Thoracic aorta (tissue), 2 donors: ENCODE results near the gene CAP2. TPM values are rescaled to one million over a fixed set of nuclear protein-coding genes. Genes with fewer than 3 reads are reported as not detected.

Experiments
- ATAC-seq: fragments of 150-250 bp; one replicate; pipeline ENCODE4 v1.8.0; 2017; ENCODE audit warnings: low read depth; ENCODE audit not compliant: insufficient number of reproducible peaks, low FRiP score
- DNase-seq: peaks from one replicate; pipeline ENCODE4 v3.0.0-alpha.2; 2020; ENCODE audit warnings: low spot score
- H3K27ac ChIP-seq, 2 donors: fragments of 200-600 bp; sonication (generic); 1 replicate in 1 of 2; 2 replicates in 1 of 2; pipeline ENCODE4 v1.5.1; 2016; ENCODE audit warnings: mild to moderate bottlenecking in 2 of 2, moderate library complexity in 2 of 2
- H3K27me3 ChIP-seq: fragments of 200-600 bp; sonication (generic); replicated peaks from 2 replicates; pipeline ENCODE4 v1.6.0; 2016; ENCODE audit warnings: mild to moderate bottlenecking; ENCODE audit not compliant: insufficient read depth
- H3K36me3 ChIP-seq: fragments of 200-600 bp; sonication (generic); one replicate; pipeline ENCODE4 v1.5.1; 2016
- H3K4me1 ChIP-seq, 2 donors: fragments of 200-600 bp; sonication (generic); 1 replicate in 1 of 2; 2 replicates in 1 of 2; pipeline versions ENCODE4 v1.5.1 to v1.6.0; 2016; ENCODE audit warnings: low read depth in 2 of 2, mild to moderate bottlenecking in 1 of 2; ENCODE audit not compliant: control insufficient read depth in 1 of 2
- H3K4me3 ChIP-seq: fragments of 200-600 bp; sonication (generic); 2 replicates; pipeline ENCODE4 v1.5.1; 2016; ENCODE audit warnings: mild to moderate bottlenecking
- H3K9me3 ChIP-seq: fragments of 200-600 bp; sonication (generic); 2 replicates; pipeline ENCODE4 v1.5.1; 2016
- total RNA-seq, 2 donors: library from RNA; depleted of rRNA; stranded (reverse); fragments of >200 nt; gene quantifications; one replicate each; pipeline versions ENCODE4 v1.1.0 to v1.2.3, GENCODE V29; 2016
- TF ChIP-seq, protein P1 (sequence below): fragments of 200-600 bp; sonication (generic); IDR thresholded peaks from one replicate; pipeline ENCODE4 v1.5.1; 2019; ENCODE audit warnings: antibody characterized with exemption

Gene CAP2
- total RNA-seq, 2 donors from 2014 or later, result 20.6 to 20.8 TPM

DNA sequence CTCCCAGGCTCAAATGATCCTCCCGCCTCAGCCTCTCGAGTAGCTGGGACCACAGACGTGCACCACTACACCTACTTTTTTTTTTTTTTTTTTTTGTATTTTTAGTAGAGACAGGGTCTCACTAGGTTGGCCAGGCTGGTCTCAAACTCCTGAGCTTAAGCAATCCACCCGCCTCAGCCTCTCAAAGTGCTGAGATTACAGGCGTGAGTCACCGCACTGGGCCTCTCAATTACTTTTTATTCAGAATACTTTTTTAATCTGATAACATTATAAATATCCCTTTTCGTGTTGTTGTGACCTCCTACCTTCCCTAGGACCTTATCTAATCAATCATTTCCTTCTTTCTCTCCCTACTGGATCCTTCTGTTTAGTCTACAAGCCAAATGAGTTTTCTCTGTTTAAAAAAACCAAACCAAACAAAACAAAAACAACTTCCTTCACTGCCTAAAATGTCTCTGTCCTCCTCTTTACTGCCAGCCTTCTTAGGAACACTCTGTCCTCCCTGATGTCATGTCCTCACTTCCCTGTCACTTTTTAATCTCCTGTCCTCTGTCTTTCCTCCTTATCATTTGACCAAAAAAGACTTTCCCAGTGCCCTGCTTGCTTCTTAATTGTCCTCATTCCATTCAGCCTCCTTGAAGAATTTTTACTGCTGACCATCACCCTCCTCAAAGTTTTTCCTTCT is 85.0 kb downstream of the CAP2 start:
- ATAC-seq (no peak), DNase-seq (no peak)
- Histone ChIP-seq H3K4me1 (peaks cover 2 to 15% of the 10 kb centered on the region in 2 donors), H3K4me3 (no peak overlapping the region), H3K9me3 (no peaks in the 10 kb centered on the region), H3K27ac (no peak overlapping the region), H3K36me3 (no peaks in the 10 kb centered on the region), H3K27me3 (no peaks in the 10 kb centered on the region)
- TF ChIP-seq, protein P1, sequence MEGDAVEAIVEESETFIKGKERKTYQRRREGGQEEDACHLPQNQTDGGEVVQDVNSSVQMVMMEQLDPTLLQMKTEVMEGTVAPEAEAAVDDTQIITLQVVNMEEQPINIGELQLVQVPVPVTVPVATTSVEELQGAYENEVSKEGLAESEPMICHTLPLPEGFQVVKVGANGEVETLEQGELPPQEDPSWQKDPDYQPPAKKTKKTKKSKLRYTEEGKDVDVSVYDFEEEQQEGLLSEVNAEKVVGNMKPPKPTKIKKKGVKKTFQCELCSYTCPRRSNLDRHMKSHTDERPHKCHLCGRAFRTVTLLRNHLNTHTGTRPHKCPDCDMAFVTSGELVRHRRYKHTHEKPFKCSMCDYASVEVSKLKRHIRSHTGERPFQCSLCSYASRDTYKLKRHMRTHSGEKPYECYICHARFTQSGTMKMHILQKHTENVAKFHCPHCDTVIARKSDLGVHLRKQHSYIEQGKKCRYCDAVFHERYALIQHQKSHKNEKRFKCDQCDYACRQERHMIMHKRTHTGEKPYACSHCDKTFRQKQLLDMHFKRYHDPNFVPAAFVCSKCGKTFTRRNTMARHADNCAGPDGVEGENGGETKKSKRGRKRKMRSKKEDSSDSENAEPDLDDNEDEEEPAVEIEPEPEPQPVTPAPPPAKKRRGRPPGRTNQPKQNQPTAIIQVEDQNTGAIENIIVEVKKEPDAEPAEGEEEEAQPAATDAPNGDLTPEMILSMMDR, result no peak

DNA sequence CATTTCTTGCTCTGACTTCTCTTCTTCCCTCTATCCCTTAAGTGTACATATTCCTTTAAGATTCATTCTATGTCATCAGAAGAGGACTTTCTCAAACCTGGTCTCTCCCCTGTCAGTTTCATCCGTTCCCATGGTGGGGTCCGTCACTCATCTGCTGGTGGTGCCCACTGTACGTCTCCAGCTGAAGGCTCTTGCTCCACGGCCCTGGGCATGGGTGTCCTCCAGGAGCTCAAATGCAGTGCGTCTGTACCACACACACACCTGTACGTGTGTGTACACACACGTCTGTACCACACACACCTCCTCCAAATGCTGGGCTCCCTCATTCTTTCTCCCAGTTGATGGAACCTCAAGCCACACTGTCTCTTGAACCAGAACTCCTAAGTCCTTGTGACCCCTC is 85.6 kb downstream of the CAP2 start:
- H3K27ac ChIP-seq, result no peak overlapping the region
- TF ChIP-seq, protein P1, result no peak
- H3K4me1 ChIP-seq, result peaks cover 0 to 9% of the 10 kb centered on the region in 2 donors
- H3K27me3 ChIP-seq, result no peaks in the 10 kb centered on the region
- no peak for DNase-seq
- H3K4me3 ChIP-seq, result no peak overlapping the region
- H3K36me3 ChIP-seq, result no peaks in the 10 kb centered on the region
- ATAC-seq, result no peak
- no peaks in the 10 kb centered on the region for H3K9me3 ChIP-seq

DNA sequence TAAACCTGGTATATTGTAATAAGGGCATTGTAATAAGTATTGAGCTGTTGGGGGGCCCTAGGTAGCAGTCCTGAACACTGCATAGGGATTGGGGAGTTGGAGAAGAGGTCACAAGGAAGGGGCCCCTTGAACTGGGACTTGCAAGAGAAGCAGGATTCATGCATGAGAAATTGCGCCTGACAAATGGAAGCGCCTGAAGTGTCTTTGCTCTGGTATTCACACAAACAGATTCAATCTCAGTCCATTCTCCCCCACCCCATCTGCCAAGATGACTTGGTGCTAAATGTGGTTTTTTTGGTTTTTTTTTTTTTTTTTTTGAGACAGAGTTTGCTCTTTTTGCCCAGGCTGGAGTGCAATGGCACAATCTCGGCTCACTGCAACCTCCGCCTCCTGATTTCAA is 87.1 kb downstream of the CAP2 start:
- Histone ChIP-seq H3K36me3 (no peaks in the 10 kb centered on the region), H3K4me1 (no peaks in the 10 kb centered on the region), H3K27ac (no peak overlapping the region), H3K4me3 (no peak overlapping the region), H3K27me3 (no peaks in the 10 kb centered on the region), H3K9me3 (no peaks in the 10 kb centered on the region)
- DNase-seq (no peak), ATAC-seq (no peak)
- TF ChIP-seq, protein P1, result no peak

DNA sequence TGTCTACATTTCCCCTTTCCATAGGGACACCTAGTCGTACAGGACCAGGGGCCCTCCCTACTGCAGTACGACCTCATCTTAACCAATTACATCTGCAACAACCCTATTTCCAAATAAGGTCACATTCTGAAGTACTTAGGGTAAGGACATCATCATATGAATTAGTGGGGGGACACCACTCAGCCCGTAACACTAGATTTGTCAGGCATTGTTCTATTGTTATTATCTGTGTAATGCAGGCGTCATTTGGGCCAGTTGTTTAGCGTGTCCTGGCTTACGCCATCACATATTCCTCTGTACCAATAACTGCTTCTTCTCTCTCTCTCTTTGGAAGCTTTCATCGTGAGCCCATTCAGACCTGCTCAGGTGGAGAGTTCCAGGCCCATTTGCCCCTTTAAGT is 89.3 kb downstream of the CAP2 start:
- Histone ChIP-seq H3K27me3 (no peaks in the 10 kb centered on the region), H3K4me1 (no peaks in the 10 kb centered on the region), H3K27ac (no peak overlapping the region), H3K36me3 (no peaks in the 10 kb centered on the region), H3K4me3 (no peak overlapping the region), H3K9me3 (no peaks in the 10 kb centered on the region)
- no peak for DNase-seq
- ATAC-seq, result no peak
- TF ChIP-seq, protein P1, result no peak

DNA sequence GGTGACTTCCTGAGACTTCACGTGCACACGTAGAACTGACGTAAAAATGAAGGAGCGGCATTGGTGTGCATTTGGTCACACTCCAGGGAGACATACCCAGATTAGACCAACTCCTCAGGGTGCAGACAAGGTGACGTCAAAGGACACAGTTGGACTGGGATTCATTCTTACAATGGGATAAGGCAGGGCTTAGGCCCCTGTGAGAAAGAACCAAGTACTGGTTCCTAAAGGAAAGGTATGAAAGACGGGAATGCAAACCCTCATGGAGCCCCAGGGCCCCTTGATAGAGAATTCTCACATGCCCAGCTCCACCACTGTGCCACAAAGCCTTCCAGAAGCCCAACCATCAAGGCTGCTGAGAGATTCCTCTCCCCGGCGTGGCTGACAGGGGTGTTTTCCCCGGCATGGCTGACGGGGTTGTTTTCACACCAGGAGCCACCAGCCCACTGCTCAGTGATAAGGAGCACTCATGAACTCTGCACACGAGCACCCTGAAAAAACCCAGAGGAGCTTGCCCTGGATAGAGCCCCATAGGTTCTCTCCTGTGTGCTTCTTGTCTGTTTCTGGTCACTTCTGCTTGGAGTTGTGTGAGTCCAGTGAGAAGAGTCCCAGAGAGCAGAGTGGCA is 90.1 kb downstream of the CAP2 start:
- DNase-seq, result no peak
- no peak for ATAC-seq
- H3K4me3 ChIP-seq, result no peak overlapping the region
- TF ChIP-seq, protein P1, result no peak
- H3K36me3 ChIP-seq, result no peaks in the 10 kb centered on the region
- H3K9me3 ChIP-seq, result no peaks in the 10 kb centered on the region
- H3K4me1 ChIP-seq, result no peaks in the 10 kb centered on the region
- H3K27me3 ChIP-seq, result no peaks in the 10 kb centered on the region
- H3K27ac ChIP-seq, result no peak overlapping the region
